Right renal pelvis (tissue), 4 donors: ENCODE data around the gene VPS35. TPM values are rescaled to one million over a fixed set of nuclear protein-coding genes. Genes with fewer than 3 reads are reported as not detected.
"Not testable (repeated sequence)": the region's sequence is repeated elsewhere in the genome, so short reads cannot be mapped to it uniquely, and the experiment has no call there.

Source experiments
- DNase-seq, 4 donors: peaks; one replicate each; pipeline ENCODE4 v3.0.0-alpha.2; 2013; ENCODE audit warnings: low read depth in 4 of 4, low spot score in 3 of 4, missing footprints in 1 of 4
- polyA plus RNA-seq, 4 donors: library from polyadenylated mRNA; unstranded; fragments of 120-200 nt; gene quantifications; one replicate each; pipeline ENCODE4 v1.2.1, GENCODE V29; 2013; ENCODE audit not compliant: insufficient read length in 4 of 4

Gene VPS35
- polyA plus RNA-seq, 4 donors, result 148 to 178 (median 166) TPM

DNA sequence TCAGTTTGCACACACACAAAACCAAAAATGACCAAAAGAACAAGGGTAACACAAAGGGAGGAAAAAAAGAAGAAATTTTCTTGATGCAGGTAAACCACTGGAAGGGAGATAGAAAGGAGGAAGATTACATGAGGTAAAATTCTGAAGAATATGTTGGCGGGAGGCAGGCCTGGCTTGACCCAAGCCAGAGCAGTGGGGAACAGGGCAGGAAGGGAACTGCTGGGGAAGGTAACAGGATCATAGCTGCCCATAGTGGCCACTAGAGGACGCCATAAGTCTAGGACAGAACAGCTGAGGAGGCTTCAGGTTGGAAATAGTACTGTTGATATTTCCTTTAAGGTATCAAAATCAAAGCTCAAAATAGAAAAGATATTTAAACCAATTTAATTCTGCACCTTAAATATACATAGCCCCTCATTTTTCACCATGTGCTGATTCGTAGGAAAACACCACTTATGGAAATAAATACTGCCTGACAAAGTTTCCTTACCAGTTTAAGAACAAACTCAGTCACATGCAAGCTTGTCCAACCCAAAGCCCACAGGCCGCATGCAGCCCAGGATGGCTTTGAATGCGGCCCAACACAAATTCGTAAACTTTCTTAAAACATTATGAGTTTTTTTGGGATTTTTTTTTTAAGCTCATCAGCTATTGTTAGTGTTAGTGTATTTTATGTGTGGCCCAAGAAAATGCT, 15.5 kb downstream of the VPS35 start:
- DNase-seq, result no peak

DNA sequence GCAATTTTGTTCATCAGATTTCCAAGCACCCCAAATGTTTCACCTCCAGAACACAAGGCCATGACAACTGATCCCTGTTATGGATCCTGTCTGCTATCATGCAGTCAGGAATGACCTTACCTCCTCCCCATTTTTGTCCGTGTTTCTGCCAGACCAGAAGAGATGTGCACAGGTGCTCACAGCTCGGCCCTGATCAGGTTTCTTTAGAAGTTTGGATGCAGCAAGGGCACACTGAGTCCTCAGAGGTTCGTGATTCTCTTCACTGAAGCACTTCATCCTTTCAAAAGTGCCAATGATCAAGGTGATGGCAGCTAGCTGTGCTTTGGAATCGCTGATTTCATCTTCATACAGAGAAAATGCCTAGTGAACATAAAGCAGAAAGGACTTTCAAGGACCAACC, 26.9 kb downstream of the VPS35 start:
- DNase-seq, result no peak

DNA sequence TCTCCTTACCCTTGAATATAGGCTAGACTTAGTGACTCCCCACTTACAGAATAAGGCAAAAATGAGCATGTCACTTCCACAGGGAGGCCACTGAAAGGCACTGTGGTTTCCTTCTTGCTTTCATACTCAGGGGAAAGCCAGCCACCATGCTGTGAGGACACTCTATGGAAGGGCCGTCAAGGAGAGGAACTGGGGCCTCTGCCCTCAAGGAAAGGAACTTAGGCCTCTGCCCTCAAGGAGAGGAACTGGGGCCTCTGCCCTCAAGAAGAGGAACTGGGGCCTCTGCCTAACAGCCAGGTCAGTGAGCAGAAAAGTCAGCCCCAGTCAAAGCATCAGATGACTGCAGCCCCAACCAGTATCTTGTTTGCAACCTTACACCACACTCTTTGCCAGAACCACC, 30.1 kb downstream of the VPS35 start:
- no peak for DNase-seq

DNA sequence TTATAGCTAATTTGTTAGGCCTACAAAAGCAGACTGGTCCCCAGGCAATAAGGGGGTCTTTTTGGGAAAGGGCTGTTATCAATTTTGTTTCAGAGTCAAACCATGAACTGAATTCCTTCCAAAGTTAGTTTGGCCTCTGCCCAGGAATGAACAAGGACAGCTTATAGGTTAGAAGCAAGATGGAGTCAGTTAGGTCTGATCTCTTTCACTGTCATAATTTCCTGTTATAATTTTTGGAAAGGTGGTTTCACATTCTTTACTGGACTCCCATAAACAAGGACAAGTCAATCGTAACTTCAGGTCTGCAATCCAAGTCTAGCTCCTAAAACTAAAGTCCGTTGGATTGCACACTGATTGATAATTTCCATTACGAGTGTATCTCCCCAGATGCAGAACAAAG, 37.7 kb downstream of the VPS35 start:
- no peak for DNase-seq

DNA sequence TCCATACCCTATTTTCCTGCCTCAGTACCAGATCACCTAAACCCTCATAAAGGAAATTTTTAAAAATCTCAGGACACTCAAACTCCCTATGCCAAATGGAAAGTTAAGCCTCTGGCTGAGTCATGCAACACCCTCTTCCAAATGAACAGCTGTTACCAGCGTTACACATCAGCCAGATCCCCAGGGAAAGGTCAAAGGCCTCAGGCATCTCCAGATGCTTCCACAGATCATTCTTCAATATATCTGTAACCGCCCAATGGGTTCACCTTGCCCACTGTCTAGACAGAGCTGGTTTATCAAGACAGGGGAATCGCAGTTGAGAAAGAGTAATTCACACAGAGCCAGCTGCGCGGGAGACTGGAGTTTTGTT, 38.7 kb downstream of the VPS35 start:
- no peak for DNase-seq

DNA sequence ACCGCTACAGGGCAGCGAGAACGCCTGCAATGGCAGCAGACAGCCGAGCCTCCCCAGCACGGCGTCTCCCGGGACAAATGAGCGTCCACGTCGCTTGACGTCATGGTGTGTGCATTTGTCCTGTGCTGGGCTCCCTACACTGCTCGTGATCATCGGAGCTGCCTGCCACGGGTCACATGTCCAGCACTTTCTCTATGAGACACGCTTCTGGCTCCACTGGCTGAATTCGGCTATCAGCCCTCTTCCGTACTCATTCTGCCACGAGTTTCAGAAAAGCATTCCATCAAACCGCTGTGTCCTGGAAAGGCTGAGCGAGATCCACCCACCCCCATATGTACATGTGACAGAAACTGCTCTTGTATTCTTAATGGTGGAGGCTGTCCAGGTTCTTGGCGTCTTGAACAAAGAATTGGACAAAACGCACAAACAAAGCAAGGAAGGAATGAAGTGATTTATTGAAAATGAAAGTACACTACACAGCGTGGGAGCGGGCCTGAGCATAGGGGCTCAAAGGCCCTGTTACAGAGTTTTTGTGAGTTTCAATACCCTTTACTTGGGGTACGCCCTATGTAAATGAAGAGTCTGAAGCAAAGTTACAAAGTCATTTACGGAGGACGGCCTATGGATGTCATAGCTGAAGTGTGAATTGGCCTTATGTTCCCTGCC, 39.3 kb downstream of the VPS35 start:
- no peak for DNase-seq

DNA sequence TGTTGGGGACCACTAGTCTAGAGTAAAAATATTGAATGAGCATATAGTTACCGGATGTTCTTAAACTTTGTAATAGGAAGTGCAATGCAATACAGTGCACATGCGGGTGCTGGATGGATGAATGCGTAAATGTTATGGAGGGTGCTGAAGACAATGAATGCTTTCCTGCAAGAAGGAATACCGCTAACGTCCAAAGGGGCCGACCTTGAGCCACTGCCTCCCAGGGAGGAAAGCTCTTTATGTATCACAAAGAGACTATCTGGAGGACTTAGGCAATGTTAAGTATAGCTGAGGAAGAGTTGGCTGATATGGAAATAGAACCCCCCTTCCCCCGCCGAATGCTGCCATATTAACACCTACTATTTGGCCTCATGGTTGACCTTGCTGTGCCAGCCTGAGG, 40.3 kb downstream of the VPS35 start:
- no peak for DNase-seq

DNA sequence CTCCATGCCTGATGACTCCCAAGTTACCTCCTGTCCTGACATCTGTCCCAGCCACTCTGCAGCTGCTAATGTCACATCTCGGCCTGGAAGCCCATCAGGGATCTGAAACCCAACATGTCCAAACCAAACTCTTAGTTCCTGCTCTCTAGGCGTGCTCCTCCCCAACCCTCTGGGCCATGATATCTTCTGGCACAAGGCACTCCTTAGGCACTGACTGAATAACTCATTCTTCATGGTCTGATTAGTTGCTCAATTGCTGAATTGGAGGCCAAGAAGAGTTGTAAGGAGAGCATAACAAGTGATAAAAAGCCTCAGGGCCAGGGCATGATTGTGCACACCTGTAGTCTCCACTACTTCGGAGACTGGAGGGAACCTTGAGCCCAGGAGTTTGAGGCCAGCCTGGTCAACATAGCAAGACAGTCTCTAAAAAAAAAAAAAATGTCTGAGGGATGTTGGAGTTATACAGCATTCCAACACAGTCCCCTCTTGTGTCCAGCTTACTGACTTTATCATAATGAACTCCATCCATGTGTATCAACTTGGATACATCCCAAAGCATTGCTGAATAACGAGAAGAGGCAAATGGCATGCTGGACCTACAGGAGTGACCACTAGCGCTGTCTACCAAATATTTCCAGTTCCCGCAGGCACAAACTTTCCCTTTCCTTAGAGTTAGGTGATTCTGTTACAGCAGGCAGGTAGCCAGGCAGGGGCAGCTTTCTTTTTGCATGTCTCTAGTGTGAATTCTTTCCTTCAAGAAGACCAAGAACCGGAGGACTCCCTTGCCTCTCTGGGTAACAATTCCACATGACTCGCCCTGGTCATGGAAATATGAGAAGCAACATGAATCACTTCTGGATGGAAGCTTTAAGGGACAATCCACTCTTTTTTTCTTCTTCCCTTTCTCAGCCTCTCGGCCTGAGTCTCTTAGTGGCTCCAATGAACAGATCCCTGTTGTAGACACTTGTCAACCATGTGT, 49.7 kb downstream of the VPS35 start:
- DNase-seq, result no peak

DNA sequence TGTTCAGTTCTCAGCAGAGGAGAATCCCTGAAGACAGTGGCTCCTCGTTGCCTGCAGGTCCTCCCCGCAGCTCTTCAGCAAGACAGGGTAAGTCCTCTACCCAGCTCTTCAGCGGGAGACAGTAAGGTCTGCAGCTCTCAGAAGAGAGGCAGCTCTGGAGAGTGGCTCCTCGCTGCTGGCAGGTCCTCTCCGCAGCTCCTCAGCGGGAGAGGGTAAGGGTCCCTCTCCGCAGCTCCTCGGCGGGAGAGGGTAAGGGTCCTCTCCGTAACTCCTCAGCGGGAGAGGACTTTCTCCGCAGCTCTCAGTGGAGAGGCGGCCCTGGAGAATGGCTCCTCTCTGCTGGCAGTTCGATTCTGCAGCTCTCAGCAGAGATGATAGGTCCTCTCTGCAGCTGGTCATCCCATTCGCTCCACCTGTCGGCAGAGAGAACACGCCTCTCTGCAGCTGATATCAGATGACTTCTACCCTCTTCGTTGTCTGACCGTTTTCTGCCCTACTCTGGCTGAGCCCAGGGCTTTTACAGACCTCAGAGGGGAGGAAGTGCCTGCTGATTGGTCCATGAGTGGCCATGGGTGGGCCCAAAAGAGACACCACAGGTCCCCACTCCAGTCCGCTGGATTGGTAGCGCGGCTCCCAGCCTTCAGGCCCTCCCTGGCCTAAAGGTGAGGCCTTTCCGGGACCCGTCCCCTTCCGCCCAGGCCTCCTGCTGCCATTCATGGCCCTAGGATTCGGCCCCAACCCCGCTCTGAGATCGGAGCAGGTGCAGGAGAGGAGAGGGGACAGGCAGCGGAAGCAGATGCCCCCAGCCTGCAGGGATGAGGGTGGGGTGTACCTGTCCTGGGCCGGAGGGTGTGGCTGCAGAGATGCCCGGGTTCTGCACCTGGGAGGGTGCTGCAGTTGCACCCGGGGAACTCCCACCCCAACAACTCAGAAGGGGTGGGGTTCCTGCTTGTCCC, 55.9 kb downstream of the VPS35 start:
- no peak for DNase-seq

DNA sequence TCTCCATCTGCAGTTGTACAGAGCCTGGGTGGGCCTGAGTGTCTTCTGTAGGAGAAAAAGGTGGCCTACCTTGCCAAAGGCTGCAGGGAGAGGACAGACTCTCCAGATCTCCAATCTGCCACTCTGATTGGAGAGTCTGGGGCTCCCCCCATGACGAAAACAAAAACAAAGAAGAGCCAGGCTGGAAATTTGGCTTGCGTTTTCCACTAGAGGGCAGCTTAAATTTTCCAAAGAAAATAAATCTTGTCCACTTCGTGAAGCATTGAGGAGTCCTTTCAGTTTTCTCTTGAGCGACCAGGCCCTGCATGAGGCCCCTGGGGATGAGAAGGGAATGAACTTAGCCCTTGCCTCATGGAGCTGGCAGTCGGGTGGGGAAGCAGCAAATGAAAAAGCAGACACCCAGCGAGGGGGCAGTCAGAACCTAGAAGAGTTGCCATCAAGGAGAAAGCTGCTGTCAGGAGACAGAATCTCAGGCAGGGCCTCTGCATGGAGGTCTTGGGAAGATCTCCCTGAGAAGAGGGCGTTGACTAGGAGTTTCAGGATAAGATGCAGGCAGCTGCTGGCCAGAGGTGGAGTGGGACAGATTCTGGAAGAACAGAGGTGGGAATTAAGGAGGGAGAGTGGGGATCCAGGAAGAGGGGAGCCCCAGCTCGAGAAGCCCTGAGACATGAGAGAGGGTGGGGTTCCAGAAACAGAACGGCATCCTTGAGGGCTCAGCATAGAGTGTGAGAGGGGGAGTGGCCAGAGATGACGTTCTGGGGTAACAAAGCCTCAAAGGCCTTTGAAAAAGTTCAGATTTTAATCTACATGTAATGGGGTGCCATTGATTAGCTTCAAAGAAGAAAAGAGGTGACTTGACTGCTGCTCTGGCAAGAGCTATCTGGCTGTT, 59.4 kb downstream of the VPS35 start:
- DNase-seq, result no peak

DNA sequence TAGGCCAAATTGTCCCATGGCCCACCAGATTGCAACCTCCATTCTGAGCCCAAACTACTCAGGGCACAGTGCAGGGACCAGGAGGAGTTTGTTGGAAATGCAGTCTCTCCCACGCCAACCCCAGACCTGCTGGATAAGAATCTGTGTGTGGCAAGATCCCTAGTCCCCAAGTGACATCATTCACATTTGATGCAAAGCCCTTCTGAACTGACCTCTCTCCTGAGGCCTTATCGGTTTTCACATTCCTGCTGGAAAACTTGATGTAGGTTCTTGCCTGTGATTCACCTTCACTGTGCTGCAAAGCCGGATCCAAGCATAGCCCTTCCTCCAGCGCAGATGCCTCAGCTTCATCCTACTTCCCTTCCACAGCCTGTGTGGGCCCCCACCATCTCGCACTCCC, 61.2 kb downstream of the VPS35 start:
- DNase-seq, result no peak

DNA sequence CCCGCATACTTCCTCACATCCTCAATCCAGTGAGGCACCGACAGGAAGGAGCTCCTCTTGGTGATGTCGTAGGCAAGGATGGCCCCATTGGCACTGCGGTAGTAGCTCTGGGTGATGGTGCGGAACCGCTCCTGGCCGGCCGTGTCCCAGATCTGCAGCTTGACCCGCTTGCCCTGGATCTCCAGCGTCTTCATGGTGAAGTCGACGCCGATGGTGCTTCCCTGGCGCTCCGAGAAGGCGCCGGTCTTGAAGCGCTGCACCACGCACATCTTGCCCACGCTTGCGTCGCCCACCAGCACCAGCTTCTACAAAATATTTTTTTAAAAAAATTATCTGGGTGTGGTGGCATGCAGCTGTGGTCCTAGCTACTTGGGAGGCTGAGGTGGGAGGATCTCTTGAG, 62.3 kb downstream of the VPS35 start:
- DNase-seq, result not testable (repeated sequence)

DNA sequence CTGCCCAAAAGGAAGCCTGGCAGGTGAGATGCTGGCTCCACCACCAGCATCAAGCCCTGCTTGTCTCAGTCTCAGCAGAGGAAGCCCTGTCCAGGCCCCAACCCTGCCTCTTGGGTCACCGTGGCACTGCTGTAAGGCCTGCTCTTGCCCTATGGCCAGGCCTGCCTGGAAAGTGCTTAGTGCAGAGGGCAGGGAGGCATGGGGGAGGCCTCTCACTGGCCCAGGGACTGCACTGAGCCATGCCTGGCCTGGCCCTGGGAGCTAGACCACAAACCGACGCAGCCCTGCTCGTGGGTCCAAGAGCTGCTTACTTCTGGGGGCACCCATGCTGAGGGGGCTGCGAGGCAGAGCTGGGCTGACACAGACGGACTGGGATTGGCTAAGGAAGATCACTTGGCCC, 64.1 kb downstream of the VPS35 start:
- DNase-seq, result not testable (repeated sequence)

DNA sequence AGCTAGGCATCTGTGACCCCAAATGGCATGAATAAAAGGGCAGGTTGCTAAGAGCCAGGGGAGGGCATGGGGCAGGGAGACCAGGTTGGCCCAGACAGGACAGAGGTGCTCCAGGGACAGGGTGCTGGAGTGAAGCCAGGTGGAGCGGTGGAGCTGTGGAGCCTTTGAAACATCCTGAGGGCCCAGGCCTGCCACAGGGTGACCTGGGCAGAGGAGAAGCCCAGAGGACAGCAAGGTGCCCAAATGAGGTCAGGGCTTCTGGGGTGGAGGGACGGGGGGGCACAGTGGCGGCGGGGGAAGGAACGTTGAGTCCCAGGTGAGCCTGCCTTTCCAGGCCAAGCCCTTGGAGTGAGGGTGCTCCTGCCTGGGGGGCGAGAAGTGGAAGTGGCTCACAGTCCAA, 65.3 kb downstream of the VPS35 start:
- DNase-seq, result not testable (repeated sequence)

DNA sequence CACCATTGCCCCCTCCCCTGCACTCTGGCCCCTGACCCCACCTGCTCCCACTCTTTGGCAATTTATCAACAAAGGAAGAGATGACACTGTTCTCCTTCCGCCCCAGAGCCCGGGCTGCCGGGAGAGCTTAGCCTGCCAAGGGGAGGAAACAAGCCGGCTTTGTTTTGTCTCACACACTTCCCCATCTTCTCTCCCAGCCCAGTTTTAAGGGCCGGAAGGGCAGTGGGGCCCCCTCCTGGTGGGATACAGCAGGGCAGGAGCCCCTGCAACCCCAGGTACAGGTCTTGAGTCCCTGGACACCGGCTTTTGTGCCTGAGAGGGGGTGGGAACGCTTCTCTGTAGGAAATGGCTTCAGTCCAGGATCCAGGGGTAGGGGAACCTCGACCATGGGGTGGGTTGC, 65.7 kb downstream of the VPS35 start:
- not testable (repeated sequence) for DNase-seq

DNA sequence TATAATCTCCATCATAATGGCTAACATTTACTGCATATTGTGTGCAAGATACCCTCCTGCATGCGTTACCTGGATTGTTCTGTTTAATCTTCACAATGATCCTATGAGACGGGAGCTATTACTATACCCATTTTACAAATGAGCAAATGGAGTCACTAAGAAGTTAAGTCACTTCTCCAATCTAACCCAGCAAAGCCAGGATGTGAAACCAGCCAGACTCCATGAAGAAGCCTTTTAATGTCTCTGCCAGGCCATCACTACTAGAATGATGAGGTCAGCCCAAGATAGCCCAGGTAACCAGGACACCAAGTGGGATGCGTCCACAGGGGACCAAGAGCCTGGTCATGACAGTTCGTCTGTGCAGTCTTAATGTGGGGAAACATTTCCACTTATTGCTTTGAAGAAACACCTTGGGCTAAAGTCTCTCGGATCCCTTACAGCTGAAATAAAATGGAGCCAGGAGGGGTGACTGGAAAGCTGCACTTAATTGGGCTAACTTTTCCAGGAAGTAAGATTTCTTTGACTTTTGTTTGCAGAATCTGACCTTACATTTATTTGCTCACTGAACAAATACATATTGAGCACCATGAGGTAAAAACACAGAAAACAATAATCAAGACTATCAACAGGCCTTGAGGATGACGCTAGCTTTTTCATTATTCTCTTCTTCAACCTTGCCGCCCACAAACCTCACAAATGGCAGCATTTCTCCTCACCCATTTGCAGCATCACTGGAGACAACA, 66.9 kb downstream of the VPS35 start:
- DNase-seq, result no peak

DNA sequence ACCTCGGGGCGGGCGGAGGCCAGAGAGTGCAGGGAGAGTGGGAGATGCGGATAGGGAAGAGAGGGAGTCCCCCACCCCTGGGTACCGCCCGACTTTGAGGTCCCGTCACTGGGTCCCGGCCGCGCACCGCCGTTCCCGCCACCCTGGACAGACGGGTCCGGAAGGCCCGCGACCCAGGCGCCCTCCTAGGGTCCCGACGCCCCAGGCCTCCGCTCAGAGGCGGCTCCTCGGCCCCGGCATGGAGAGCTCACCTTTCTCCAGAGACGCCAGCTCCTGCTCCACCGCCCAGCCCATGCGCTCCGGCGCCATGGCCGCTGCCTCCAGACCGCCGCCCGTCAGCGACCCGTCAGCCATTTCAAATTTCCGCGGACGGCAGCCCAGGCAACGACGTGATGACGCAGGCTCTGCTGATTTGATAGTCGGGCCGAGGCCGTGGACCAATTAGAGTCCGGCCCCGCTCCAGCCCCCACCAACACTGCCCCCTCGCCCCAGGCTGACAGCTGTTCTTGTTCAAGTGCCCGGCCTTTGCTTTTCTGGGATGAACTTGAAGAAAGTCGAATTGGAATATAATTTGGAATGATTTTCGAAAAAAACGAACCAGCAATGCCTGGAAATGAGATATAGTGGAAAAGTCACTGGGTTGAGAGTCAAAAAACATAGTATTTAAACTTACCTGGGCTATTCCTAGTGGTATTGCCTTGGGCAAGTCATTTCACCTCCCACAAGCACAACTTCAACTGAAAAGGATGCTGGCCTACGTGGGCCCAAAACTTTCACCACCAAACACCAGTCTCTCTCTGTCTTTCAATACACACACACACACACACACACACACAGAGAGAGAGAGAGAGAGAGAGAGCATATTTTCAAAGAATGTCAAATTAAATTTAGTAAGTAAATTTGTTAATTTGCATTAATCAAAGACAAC, 67.7 kb downstream of the VPS35 start, which contains the start of gene SHCBP1:
Gene SHCBP1 (minus strand): TSS at position 374 of the 928 bp plus-strand sequence. CDS start 20 bp downstream, at position 354.
- peak; percentile 61 to 74 (median 70) for DNase-seq
